HepG2 (cell line): ENCODE results near the gene NOTCH4. TPM values are rescaled to one million over a fixed set of nuclear protein-coding genes. Genes with fewer than 3 reads are reported as not detected.

Experiments
- DPF2 ChIP-seq: sonication (generic); formaldehyde crosslinking; IDR thresholded peaks from 2 replicates; pipeline ENCODE4 v1.4.0; 2020; ENCODE audit warnings: mild to moderate bottlenecking, low read depth, missing genetic modification reagents, borderline replicate concordance
- ERF ChIP-seq: IDR thresholded peaks from 2 replicates; pipeline ENCODE4 v1.6.1; 2018; ENCODE audit warnings: missing biosample characterization, missing genetic modification reagents
- FOSL2 ChIP-seq: sonication (generic); formaldehyde crosslinking; IDR thresholded peaks from 2 replicates; pipeline ENCODE4 v1.4.0; 2020; ENCODE audit warnings: missing genetic modification reagents
- GTF3A ChIP-seq: sonication (generic); formaldehyde crosslinking; conservative IDR thresholded peaks from 2 replicates; pipeline ENCODE4 v1.4.0; 2020; ENCODE audit warnings: mild to moderate bottlenecking, missing genetic modification reagents
- NBN ChIP-seq: fragments of 450-650 bp; conservative IDR thresholded peaks from 2 replicates; pipeline ENCODE4 v1.6.1; 2017
- PAWR ChIP-seq: sonication (generic); formaldehyde crosslinking; IDR thresholded peaks from 2 replicates; pipeline ENCODE4 v1.4.0; 2020; ENCODE audit warnings: missing genetic modification reagents, mild to moderate bottlenecking, borderline replicate concordance
- RAD21 ChIP-seq: fragments of 450-650 bp; formaldehyde crosslinking; IDR thresholded peaks from 2 replicates; pipeline ENCODE4 v1.5.0; 2020; ENCODE audit warnings: mild to moderate bottlenecking
- SKI ChIP-seq: fragments of 450-650 bp; IDR thresholded peaks from one replicate; pipeline ENCODE4 v1.6.1; 2018; ENCODE audit warnings: mild to moderate bottlenecking; ENCODE audit not compliant: partially characterized antibody
- XBP1 ChIP-seq: sonication (generic); formaldehyde crosslinking; IDR thresholded peaks from 2 replicates; pipeline ENCODE4 v1.5.0; 2020; ENCODE audit warnings: missing genetic modification reagents
- ZNF20 ChIP-seq: sonication (generic); formaldehyde crosslinking; IDR thresholded peaks from 2 replicates; pipeline ENCODE4 v1.4.0; 2020; ENCODE audit warnings: mild to moderate bottlenecking, moderate library complexity, missing genetic modification reagents
- ZNF350 ChIP-seq: sonication (generic); formaldehyde crosslinking; IDR thresholded peaks from 2 replicates; pipeline ENCODE4 v1.4.0; 2020; ENCODE audit warnings: mild to moderate bottlenecking, low read depth, missing genetic modification reagents, borderline replicate concordance
- ZNF567 ChIP-seq: sonication (generic); formaldehyde crosslinking; IDR thresholded peaks from 2 replicates; pipeline ENCODE4 v1.8.1; 2023; ENCODE audit warnings: mild to moderate bottlenecking, missing genetic modification reagents, borderline replicate concordance
- ZNF616 ChIP-seq: sonication (generic); formaldehyde crosslinking; IDR thresholded peaks from 2 replicates; pipeline ENCODE4 v1.5.0; 2020; ENCODE audit warnings: low read depth, mild to moderate bottlenecking, missing genetic modification reagents
- ZNF7 ChIP-seq: IDR thresholded peaks from 2 replicates; pipeline ENCODE4 v1.6.1; 2016; ENCODE audit warnings: missing biosample characterization, missing genetic modification reagents
- ZSCAN21 ChIP-seq: sonication (generic); formaldehyde crosslinking; IDR thresholded peaks from 2 replicates; pipeline ENCODE4 v1.8.0; 2022; ENCODE audit warnings: mild to moderate bottlenecking, missing genetic modification reagents, moderate library complexity, borderline replicate concordance
- polyA plus RNA-seq, 8 experiments: library from polyadenylated mRNA; depleted of rRNA in 3 of 8; stranded (reverse) in 7 of 8; unstranded in 1 of 8; fragments of >200 nt; fragmentation: Illumina TruSeq in 4 of 8; extraction: Trizol in 4 of 8; gene quantifications; 2 replicates each; pipeline versions ENCODE4 v1.2.1 to v1.2.3, GENCODE V29; 2011 to 2016; ENCODE audit warnings: low read depth in 4 of 8, missing spikeins in 1 of 8, mixed read lengths in 1 of 8; ENCODE audit not compliant: insufficient read depth in 1 of 8
- total RNA-seq, 5 experiments: library from RNA; depleted of rRNA; stranded (reverse); fragments of >200 nt; fragmentation: Illumina TruSeq; extraction: Trizol; gene quantifications; 2 replicates each; pipeline ENCODE4 v1.2.3, GENCODE V29; 2016; ENCODE audit warnings: low read depth in 1 of 5
- TF ChIP-seq, protein P1 (sequence below): sonication (generic); formaldehyde crosslinking; IDR thresholded peaks from 2 replicates; pipeline ENCODE4 v1.4.0; 2020; ENCODE audit warnings: missing genetic modification reagents, borderline replicate concordance
- TF ChIP-seq, protein P2 (sequence below): sonication (generic); formaldehyde crosslinking; IDR thresholded peaks from 2 replicates; pipeline ENCODE4 v1.9.0; 2022; ENCODE audit warnings: low read depth, missing genetic modification reagents
- TF ChIP-seq, protein P3 (sequence below): sonication (generic); formaldehyde crosslinking; IDR thresholded peaks from 2 replicates; pipeline ENCODE4 v1.4.0; 2020; ENCODE audit warnings: missing genetic modification reagents
- TF ChIP-seq, protein P4 (sequence below): IDR thresholded peaks from 2 replicates; pipeline ENCODE4 v1.6.1; 2016; ENCODE audit warnings: low read depth, borderline replicate concordance
- TF ChIP-seq, protein P5 (sequence below): sonication (generic); formaldehyde crosslinking; conservative IDR thresholded peaks from 2 replicates; pipeline ENCODE4 v1.8.1; 2023; ENCODE audit warnings: missing genetic modification reagents

The NOTCH4 gene
- total and polyA plus RNA-seq, 2 of the 13 experiments (the other 11 are each of a cell fraction or from before 2014, with no cell fraction given), result 0.51 to 0.83 TPM

- TF ChIP-seq, protein P1, sequence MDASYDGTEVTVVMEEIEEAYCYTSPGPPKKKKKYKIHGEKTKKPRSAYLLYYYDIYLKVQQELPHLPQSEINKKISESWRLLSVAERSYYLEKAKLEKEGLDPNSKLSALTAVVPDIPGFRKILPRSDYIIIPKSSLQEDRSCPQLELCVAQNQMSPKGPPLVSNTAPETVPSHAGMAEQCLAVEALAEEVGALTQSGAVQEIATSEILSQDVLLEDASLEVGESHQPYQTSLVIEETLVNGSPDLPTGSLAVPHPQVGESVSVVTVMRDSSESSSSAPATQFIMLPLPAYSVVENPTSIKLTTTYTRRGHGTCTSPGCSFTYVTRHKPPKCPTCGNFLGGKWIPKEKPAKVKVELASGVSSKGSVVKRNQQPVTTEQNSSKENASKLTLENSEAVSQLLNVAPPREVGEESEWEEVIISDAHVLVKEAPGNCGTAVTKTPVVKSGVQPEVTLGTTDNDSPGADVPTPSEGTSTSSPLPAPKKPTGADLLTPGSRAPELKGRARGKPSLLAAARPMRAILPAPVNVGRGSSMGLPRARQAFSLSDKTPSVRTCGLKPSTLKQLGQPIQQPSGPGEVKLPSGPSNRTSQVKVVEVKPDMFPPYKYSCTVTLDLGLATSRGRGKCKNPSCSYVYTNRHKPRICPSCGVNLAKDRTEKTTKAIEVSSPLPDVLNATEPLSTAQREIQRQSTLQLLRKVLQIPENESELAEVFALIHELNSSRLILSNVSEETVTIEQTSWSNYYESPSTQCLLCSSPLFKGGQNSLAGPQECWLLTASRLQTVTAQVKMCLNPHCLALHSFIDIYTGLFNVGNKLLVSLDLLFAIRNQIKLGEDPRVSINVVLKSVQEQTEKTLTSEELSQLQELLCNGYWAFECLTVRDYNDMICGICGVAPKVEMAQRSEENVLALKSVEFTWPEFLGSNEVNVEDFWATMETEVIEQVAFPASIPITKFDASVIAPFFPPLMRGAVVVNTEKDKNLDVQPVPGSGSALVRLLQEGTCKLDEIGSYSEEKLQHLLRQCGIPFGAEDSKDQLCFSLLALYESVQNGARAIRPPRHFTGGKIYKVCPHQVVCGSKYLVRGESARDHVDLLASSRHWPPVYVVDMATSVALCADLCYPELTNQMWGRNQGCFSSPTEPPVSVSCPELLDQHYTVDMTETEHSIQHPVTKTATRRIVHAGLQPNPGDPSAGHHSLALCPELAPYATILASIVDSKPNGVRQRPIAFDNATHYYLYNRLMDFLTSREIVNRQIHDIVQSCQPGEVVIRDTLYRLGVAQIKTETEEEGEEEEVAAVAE (CRISPR knock-in tag), result 0 out of 2 replicates have a peak, but pooled peaks have one; percentile 29
- TF ChIP-seq RAD21 (CRISPR knock-in tag), result peak; percentile 70
- TF ChIP-seq ZNF616 (CRISPR knock-in tag), result no peak
- TF ChIP-seq SKI, result no peak
- peak; percentile 23; the same call in 1 of the 2 replicates for TF ChIP-seq ERF (CRISPR knock-in tag)
- no peak for TF ChIP-seq ZNF20 (CRISPR knock-in tag)
- TF ChIP-seq FOSL2 (CRISPR knock-in tag), result 0 out of 2 replicates have a peak, but pooled peaks have one; percentile 28
- no peak for TF ChIP-seq XBP1 (CRISPR knock-in tag)
- TF ChIP-seq DPF2 (CRISPR knock-in tag), result no peak
- TF ChIP-seq NBN, result no peak
- TF ChIP-seq ZSCAN21 (CRISPR knock-in tag), result no peak
- TF ChIP-seq ZNF350 (CRISPR knock-in tag), result peak; percentile 35; the same call in 1 of the 2 replicates
- TF ChIP-seq ZNF567, result no peak
- TF ChIP-seq GTF3A (CRISPR knock-in tag), result no peak
- TF ChIP-seq, protein P2, sequence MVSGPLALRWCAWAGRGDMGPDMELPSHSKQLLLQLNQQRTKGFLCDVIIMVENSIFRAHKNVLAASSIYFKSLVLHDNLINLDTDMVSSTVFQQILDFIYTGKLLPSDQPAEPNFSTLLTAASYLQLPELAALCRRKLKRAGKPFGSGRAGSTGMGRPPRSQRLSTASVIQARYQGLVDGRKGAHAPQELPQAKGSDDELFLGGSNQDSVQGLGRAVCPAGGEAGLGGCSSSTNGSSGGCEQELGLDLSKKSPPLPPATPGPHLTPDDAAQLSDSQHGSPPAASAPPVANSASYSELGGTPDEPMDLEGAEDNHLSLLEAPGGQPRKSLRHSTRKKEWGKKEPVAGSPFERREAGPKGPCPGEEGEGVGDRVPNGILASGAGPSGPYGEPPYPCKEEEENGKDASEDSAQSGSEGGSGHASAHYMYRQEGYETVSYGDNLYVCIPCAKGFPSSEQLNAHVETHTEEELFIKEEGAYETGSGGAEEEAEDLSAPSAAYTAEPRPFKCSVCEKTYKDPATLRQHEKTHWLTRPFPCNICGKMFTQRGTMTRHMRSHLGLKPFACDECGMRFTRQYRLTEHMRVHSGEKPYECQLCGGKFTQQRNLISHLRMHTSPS, result no peak
- no peak for TF ChIP-seq ZNF7 (CRISPR knock-in tag)
- TF ChIP-seq, protein P3, sequence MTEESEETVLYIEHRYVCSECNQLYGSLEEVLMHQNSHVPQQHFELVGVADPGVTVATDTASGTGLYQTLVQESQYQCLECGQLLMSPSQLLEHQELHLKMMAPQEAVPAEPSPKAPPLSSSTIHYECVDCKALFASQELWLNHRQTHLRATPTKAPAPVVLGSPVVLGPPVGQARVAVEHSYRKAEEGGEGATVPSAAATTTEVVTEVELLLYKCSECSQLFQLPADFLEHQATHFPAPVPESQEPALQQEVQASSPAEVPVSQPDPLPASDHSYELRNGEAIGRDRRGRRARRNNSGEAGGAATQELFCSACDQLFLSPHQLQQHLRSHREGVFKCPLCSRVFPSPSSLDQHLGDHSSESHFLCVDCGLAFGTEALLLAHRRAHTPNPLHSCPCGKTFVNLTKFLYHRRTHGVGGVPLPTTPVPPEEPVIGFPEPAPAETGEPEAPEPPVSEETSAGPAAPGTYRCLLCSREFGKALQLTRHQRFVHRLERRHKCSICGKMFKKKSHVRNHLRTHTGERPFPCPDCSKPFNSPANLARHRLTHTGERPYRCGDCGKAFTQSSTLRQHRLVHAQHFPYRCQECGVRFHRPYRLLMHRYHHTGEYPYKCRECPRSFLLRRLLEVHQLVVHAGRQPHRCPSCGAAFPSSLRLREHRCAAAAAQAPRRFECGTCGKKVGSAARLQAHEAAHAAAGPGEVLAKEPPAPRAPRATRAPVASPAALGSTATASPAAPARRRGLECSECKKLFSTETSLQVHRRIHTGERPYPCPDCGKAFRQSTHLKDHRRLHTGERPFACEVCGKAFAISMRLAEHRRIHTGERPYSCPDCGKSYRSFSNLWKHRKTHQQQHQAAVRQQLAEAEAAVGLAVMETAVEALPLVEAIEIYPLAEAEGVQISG (CRISPR knock-in tag), result 0 out of 2 replicates have a peak, but pooled peaks have one; percentile 15
- TF ChIP-seq PAWR (CRISPR knock-in tag), result no peak
- TF ChIP-seq, protein P4, sequence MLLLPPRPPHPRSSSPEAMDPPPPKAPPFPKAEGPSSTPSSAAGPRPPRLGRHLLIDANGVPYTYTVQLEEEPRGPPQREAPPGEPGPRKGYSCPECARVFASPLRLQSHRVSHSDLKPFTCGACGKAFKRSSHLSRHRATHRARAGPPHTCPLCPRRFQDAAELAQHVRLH (CRISPR knock-in tag), result peak; percentile 29; the same call in 1 of the 2 replicates
- TF ChIP-seq, protein P5, sequence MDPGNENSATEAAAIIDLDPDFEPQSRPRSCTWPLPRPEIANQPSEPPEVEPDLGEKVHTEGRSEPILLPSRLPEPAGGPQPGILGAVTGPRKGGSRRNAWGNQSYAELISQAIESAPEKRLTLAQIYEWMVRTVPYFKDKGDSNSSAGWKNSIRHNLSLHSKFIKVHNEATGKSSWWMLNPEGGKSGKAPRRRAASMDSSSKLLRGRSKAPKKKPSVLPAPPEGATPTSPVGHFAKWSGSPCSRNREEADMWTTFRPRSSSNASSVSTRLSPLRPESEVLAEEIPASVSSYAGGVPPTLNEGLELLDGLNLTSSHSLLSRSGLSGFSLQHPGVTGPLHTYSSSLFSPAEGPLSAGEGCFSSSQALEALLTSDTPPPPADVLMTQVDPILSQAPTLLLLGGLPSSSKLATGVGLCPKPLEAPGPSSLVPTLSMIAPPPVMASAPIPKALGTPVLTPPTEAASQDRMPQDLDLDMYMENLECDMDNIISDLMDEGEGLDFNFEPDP (CRISPR knock-in tag), result no peak
Observed at GRCh38 chr6:32244946-32245398, 21.1 kb upstream of the NOTCH4 start (continued).
